SK-N-SH (cell line): Measurements from ENCODE around the gene H1-8. TPM values are rescaled to one million over a fixed set of nuclear protein-coding genes. Genes with fewer than 3 reads are reported as not detected.

Experiments
- CTCF ChIA-PET: fragments of 300-600, 350-600 bp; formaldehyde crosslinking; extraction: SDS; loops from one replicate; lab custom pipeline; 2021; lab: Yijun Ruan, JAX
- POLR2A ChIA-PET: fragments of 350-600 bp; sonication (Branson Sonifier 250); formaldehyde crosslinking; extraction: SDS; loops from one replicate; lab custom pipeline; 2020; ENCODE audit warnings: antibody characterized with exemption, inconsistent platforms; lab: Yijun Ruan, JAX
- DNase-seq: peaks from one replicate; pipeline ENCODE4 v3.0.0; 2012
- H2AFZ ChIP-seq: fragments of 200-600 bp; sonication (generic); 2 replicates; pipeline ENCODE4 v1.8.1; 2016; ENCODE audit warnings: antibody characterized with exemption, mild to moderate bottlenecking, low read depth
- H3F3A ChIP-seq: fragments of 200-600 bp; sonication (generic); replicated peaks from 2 replicates; pipeline ENCODE3; 2016; ENCODE audit warnings: antibody characterized with exemption, mild to moderate bottlenecking; ENCODE audit not compliant: insufficient read depth
- H3K27ac ChIP-seq, 2 experiments: fragments of 200-500 bp in 1 of 2; fragments of 200-600 bp in 1 of 2; sonication (Bioruptor generic) in 1 of 2; sonication (generic), shearing (Covaris generic) in 1 of 2; 2 replicates each; pipeline versions ENCODE4 v1.5.1 to v1.6.1; 2014 to 2016; ENCODE audit warnings: low read depth in 2 of 2, inconsistent platforms in 1 of 2, low read length in 1 of 2, mild to moderate bottlenecking in 1 of 2, mixed read lengths in 1 of 2
- H3K27me3 ChIP-seq: fragments of 200-600 bp; sonication (generic), shearing (Covaris generic); 2 replicates; pipeline ENCODE4 v1.6.1; 2016; ENCODE audit warnings: mixed run types; ENCODE audit not compliant: insufficient read depth
- H3K36me3 ChIP-seq, 2 experiments: fragments of 200-500 bp in 1 of 2; fragments of 200-600 bp in 1 of 2; sonication (Bioruptor generic) in 1 of 2; sonication (generic) in 1 of 2; replicated peaks in 1 of 2; 2 replicates each; pipeline versions ENCODE3 to v1.5.1; 2014 to 2016; ENCODE audit warnings: low read length in 1 of 2, mild to moderate bottlenecking in 1 of 2; ENCODE audit not compliant: insufficient read depth in 2 of 2, control insufficient read depth in 1 of 2
- H3K4me1 ChIP-seq, 2 experiments: fragments of 200-500 bp in 1 of 2; fragments of 200-600 bp in 1 of 2; sonication (Bioruptor generic) in 1 of 2; sonication (generic), shearing (Covaris generic) in 1 of 2; 2 replicates each; pipeline versions ENCODE4 v1.5.1 to v1.6.1; 2014 to 2016; ENCODE audit warnings: low read depth in 1 of 2, low read length in 1 of 2, mixed run types in 1 of 2; ENCODE audit not compliant: insufficient read depth in 2 of 2, control insufficient read depth in 1 of 2
- H3K4me2 ChIP-seq: fragments of 200-600 bp; sonication (generic), shearing (Covaris generic); 2 replicates; pipeline ENCODE4 v1.6.1; 2017; ENCODE audit warnings: mixed run types
- H3K4me3 ChIP-seq, 2 experiments: fragments of 200-500 bp in 1 of 2; fragments of 200-600 bp in 1 of 2; sonication (Bioruptor generic) in 1 of 2; sonication (generic), shearing (Covaris generic) in 1 of 2; 2 replicates each; pipeline versions ENCODE4 v1.5.1 to v1.8.1; 2014 to 2016; ENCODE audit warnings: low read depth in 2 of 2, inconsistent platforms in 1 of 2, low read length in 1 of 2, mild to moderate bottlenecking in 1 of 2, mixed read lengths in 1 of 2, moderate library complexity in 1 of 2
- H3K79me2 ChIP-seq: fragments of 200-600 bp; sonication (generic); 2 replicates; pipeline ENCODE4 v1.8.1; 2017; ENCODE audit warnings: mild to moderate bottlenecking; ENCODE audit not compliant: insufficient read depth
- H3K9ac ChIP-seq: fragments of 200-600 bp; sonication (generic); 2 replicates; pipeline ENCODE4 v1.6.1; 2017; ENCODE audit warnings: mixed run types
- H3K9me2 ChIP-seq: fragments of 200-600 bp; sonication (generic); 2 replicates; pipeline ENCODE4 v1.6.1; 2017; ENCODE audit warnings: mixed run types
- H3K9me3 ChIP-seq: fragments of 200-600 bp; sonication (generic); 2 replicates; pipeline ENCODE4 v1.6.1; 2017; ENCODE audit warnings: mixed run types, mild to moderate bottlenecking, moderate library complexity
- H4K20me1 ChIP-seq: fragments of 200-600 bp; sonication (generic); 2 replicates; pipeline ENCODE4 v1.6.1; 2017; ENCODE audit warnings: mild to moderate bottlenecking, mixed run types; ENCODE audit not compliant: insufficient read depth
- CTCF ChIP-seq: fragments of 200-600 bp; sonication (generic); IDR thresholded peaks from 2 replicates; pipeline ENCODE4 v1.6.1; 2017; ENCODE audit warnings: antibody characterized with exemption, mild to moderate bottlenecking, moderate library complexity
- FOXJ3 ChIP-seq: sonication (generic); formaldehyde crosslinking; IDR thresholded peaks from 2 replicates; pipeline ENCODE4 v1.5.1; 2020; ENCODE audit warnings: mild to moderate bottlenecking, missing genetic modification reagents
- MAX ChIP-seq: IDR thresholded peaks from 2 replicates; pipeline ENCODE4 v1.4.0; 2012; ENCODE audit warnings: low read depth
- MXI1 ChIP-seq: IDR thresholded peaks from 2 replicates; pipeline ENCODE4 v1.6.1; 2012; ENCODE audit warnings: mild to moderate bottlenecking, low read depth, low read length, improper control_type of control experiment
- POLR2AphosphoS5 ChIP-seq: IDR thresholded peaks from 2 replicates; pipeline ENCODE4 v1.6.1; 2012; ENCODE audit warnings: low read depth, low read length
- REST ChIP-seq: IDR thresholded peaks from 2 replicates; pipeline ENCODE4 v1.6.1; 2012; ENCODE audit warnings: mild to moderate bottlenecking, low read depth, low read length, moderate library complexity
- WGBS: methylation state at CpG from one replicate; pipeline ENCODE4 v1.1.6; 2017; ENCODE audit warnings: low lambda C conversion rate; 5-methylcytosine and 5-hydroxymethylcytosine counted together
- polyA plus RNA-seq, 3 experiments: library from polyadenylated mRNA; depleted of rRNA; stranded (reverse); fragments of >200 nt; gene quantifications; 2 replicates each; pipeline ENCODE4 v1.2.3, GENCODE V29; 2012

Gene H1-8
- polyA plus RNA-seq, 1 of the 3 experiments (the other 2 are of a cell fraction) = not detected

GRCh38 chr3:129575233-129575996 lies 32.4 kb downstream of the H1-8 start:
- H4K20me1 ChIP-seq = no peaks in the 10 kb centered on the region
- TF ChIP-seq REST = no peak
- TF ChIP-seq FOXJ3 (CRISPR knock-in tag) = no peak
- TF ChIP-seq MAX = no peak
- no peak for TF ChIP-seq POLR2AphosphoS5
- TF ChIP-seq, all 33 proteins: peak for 0
- ChIA-PET POLR2A (no interaction called here), CTCF (interaction anchor here (1.3 kb wide), 1 partner anchor 52 kb away, joined by 3 read pairs; no protein-coding TSS in a partner anchor)
- Histone ChIP-seq H3K4me3 (no peak overlapping the region), H3K9ac (no peak overlapping the region), H3K79me2 (no peaks in the 10 kb centered on the region), H3F3A (no peaks in the 10 kb centered on the region), H3K36me3 (no peaks in the 10 kb centered on the region), H3K4me1 (peaks cover 0 to 10% of the 10 kb centered on the region in 2 experiments; a peak in 1 of 4 replicates), H3K9me3 (no peaks in the 10 kb centered on the region), H3K4me2 (no peak overlapping the region), H3K9me2 (no peaks in the 10 kb centered on the region), H3K27ac (no peak overlapping the region), H3K27me3 (no peaks in the 10 kb centered on the region), H2AFZ (no peak overlapping the region)
- 90% methylated on average over 13 of the region's 19 CpGs for WGBS
- DNase-seq = no peak

- Histone ChIP-seq H3K79me2 (no peaks in the 10 kb centered on the region), H3K27ac (no peak overlapping the region), H3K4me3 (no peak overlapping the region), H2AFZ (no peak overlapping the region), H3K27me3 (no peaks in the 10 kb centered on the region), H4K20me1 (no peaks in the 10 kb centered on the region), H3K9me3 (no peaks in the 10 kb centered on the region), H3K4me1 (peaks cover 0 to 10% of the 10 kb centered on the region in 2 experiments; a peak in 1 of 4 replicates), H3K9ac (no peak overlapping the region), H3K4me2 (no peak overlapping the region), H3F3A (no peaks in the 10 kb centered on the region), H3K9me2 (no peaks in the 10 kb centered on the region), H3K36me3 (no peaks in the 10 kb centered on the region)
- ChIA-PET POLR2A (no interaction called here), CTCF (interaction anchor here (1.3 kb wide), 1 partner anchor 51 kb away, joined by 3 read pairs; no protein-coding TSS in a partner anchor)
- no peak for TF ChIP-seq MXI1
- TF ChIP-seq CTCF = no peak
- no peak for TF ChIP-seq MAX
- DNase-seq = no peak
- 91% methylated on average over 9 of the region's 10 CpGs for WGBS
Measured at GRCh38 chr3:129575997-129576384, 33.0 kb downstream of the H1-8 start.
